Immature natural killer cell (primary cell): Measurements from ENCODE around the gene MYH15. TPM values are rescaled to one million over a fixed set of nuclear protein-coding genes. Genes with fewer than 3 reads are reported as not detected.

Experiments used
- DNase-seq, 3 donors: peaks; one replicate each; pipeline ENCODE4 v3.0.0; 2022; ENCODE audit warnings: mixed read lengths in 1 of 3
- H3K27ac Mint-ChIP-seq, 6 donors: one replicate each; pipeline ENCODE4 v1.8.0; 2020; ENCODE audit warnings: mixed read lengths in 6 of 6, mild to moderate bottlenecking in 5 of 6, inconsistent platforms in 4 of 6, moderate library complexity in 3 of 6
- H3K27me3 Mint-ChIP-seq, 3 donors: one replicate each; pipeline ENCODE4 v1.8.0; 2020 to 2021; ENCODE audit warnings: low read depth in 3 of 3, mild to moderate bottlenecking in 3 of 3, mixed read lengths in 3 of 3, moderate library complexity in 3 of 3, inconsistent platforms in 1 of 3
- H3K36me3 Mint-ChIP-seq, 3 donors: one replicate each; pipeline ENCODE4 v1.8.0; 2020; ENCODE audit warnings: mixed read lengths in 3 of 3, inconsistent platforms in 2 of 3, mild to moderate bottlenecking in 2 of 3
- H3K4me1 Mint-ChIP-seq, 2 donors: one replicate each; pipeline ENCODE4 v1.8.0; 2020; ENCODE audit warnings: inconsistent platforms in 2 of 2, mild to moderate bottlenecking in 2 of 2, mixed read lengths in 2 of 2, moderate library complexity in 1 of 2
- H3K4me3 Mint-ChIP-seq, 5 donors: one replicate each; pipeline ENCODE4 v1.8.0; 2020; ENCODE audit warnings: mild to moderate bottlenecking in 5 of 5, mixed read lengths in 5 of 5, inconsistent platforms in 3 of 5, moderate library complexity in 3 of 5
- H3K9me3 Mint-ChIP-seq, 6 donors: one replicate each; pipeline ENCODE4 v1.8.0; 2020; ENCODE audit warnings: mild to moderate bottlenecking in 6 of 6, mixed read lengths in 6 of 6, inconsistent platforms in 4 of 6, moderate library complexity in 3 of 6
- polyA plus RNA-seq, 3 donors: library from polyadenylated mRNA; unstranded; fragments of 300-500 nt; fragmentation: Illumina TruSeq; gene quantifications; one replicate each; pipeline ENCODE4 v1.2.3, GENCODE V29; 2021

MYH15 gene
- polyA plus RNA-seq, 3 donors from 2014 or later, result not detected

DNA sequence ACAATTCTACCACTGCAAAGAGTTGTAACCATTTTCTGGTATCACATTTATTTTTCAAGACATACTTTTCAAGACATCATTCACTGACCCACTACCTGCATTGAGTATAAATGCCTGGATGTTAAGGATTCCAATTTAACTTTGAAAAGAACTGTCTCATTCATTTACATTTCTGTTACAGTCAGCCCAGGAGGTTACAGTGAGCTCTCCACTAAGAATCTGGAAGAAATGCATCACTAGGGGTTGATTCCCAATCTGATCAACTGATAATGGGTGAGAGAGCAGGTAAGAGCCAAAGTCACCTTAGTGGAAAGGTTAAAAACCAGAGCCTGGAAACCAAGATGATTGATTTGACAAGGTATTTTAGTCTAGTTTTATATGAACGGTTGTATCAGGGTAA, 133.0 kb downstream of the MYH15 start:
- Mint-ChIP-seq H3K36me3 (peaks cover 0 to 2% (median 0%) of the 10 kb centered on the region in 3 donors), H3K27ac (no peak overlapping the region), H3K9me3 (no peaks in the 10 kb centered on the region), H3K27me3 (no peaks in the 10 kb centered on the region), H3K4me1 (no peaks in the 10 kb centered on the region), H3K4me3 (no peak overlapping the region)
- no peak for DNase-seq

DNA sequence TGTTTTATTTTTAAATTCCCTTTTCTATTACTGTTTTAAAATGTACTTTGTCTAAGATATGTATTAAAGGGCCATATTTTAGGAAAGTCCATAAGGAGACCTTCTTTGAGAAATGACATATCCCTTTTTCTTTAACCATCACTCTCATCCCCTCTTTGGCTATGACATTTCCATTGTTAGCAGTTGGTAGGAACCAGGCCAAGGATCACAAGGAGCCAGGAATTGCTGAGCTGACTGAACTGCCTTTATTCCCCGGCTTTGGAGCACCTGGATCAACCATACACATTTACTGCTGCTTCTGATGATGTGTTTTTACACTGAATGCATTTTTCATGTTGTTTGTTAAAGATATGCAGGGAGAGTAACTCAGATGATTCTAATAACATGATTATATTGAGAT, 134.4 kb downstream of the MYH15 start:
- Mint-ChIP-seq H3K4me1 (no peaks in the 10 kb centered on the region), H3K4me3 (no peak overlapping the region)

DNA sequence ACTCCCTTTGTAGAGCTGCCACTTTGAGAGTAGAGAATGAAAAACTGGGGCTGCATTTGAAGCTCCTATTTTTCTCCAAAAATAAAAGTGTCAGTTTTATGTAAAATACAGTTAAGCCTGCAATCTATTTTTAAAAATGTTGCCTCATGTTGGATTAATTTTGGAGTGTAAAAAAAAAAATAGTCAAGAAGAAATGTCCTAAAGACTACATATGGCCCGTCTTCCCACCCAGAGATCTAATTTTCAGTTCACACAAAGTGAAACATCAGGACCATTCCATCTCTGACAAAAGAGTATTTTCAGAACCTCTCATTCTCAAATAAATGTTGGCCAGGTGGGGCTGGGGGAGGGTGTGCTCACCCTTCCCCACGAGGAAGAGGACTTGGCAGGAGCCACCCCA, 151.4 kb downstream of the MYH15 start:
- no peaks in the 10 kb centered on the region for H3K4me1 Mint-ChIP-seq
- no peak for DNase-seq
- no peaks in the 10 kb centered on the region for H3K36me3 Mint-ChIP-seq
- H3K27me3 Mint-ChIP-seq, result peaks cover 0 to 1% (median 0%) of the 10 kb centered on the region in 3 donors
- no peaks in the 10 kb centered on the region for H3K9me3 Mint-ChIP-seq
- H3K27ac Mint-ChIP-seq, result no peak overlapping the region
- no peak overlapping the region for H3K4me3 Mint-ChIP-seq

More for the DNA sequence above, 134.4 kb downstream of the MYH15 start:
- H3K9me3 Mint-ChIP-seq, result peaks cover 0 to 3% (median 0%) of the 10 kb centered on the region in 6 donors
- H3K27ac Mint-ChIP-seq, result no peak overlapping the region
- DNase-seq, result no peak
- peaks cover 0 to 2% (median 0%) of the 10 kb centered on the region in 3 donors for H3K36me3 Mint-ChIP-seq
- H3K27me3 Mint-ChIP-seq, result no peaks in the 10 kb centered on the region

DNA sequence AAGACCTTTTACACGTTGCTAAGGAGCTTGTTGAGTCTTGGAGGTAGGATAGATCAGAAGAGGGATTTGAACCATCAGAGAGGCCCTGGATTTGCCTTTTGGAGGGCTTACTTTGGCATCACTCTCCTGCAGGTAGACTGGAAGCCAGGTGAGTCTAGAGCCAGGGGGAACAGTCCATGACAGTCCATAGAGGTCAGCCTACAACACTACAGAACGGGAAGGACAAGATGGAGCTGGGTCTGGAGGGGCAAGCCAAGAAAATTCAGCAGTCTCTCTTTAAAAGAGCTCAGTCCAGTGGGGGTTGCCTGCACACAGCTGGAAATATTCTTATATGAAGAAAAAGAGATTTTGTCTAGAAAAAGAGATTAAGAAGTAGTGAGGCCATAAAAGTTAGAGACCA, 153.4 kb downstream of the MYH15 start:
- no peaks in the 10 kb centered on the region for H3K36me3 Mint-ChIP-seq
- no peaks in the 10 kb centered on the region for H3K4me1 Mint-ChIP-seq
- H3K27ac Mint-ChIP-seq, result no peak overlapping the region

DNA sequence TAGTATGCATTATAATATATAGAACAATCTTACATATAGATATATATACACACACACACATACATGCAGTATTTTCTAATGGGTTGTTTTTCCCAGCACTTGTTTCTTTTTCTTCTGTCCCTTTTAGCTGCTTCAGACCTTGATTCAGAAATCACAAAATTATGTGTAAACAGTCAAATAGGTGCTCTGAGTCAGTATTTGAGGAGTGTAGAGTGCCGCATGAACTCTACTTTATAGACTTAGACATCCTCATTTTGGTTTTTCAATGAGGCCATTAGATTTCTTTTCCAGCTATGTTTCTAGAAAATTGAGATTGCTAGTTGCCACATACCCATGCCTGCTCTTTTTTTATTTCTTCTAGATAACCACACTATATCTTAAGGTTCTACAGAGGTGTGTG, 155.8 kb downstream of the MYH15 start:
- Mint-ChIP-seq H3K9me3 (no peaks in the 10 kb centered on the region), H3K27me3 (peaks cover 0 to 5% (median 0%) of the 10 kb centered on the region in 3 donors), H3K27ac (no peak overlapping the region), H3K4me1 (no peaks in the 10 kb centered on the region), H3K36me3 (no peaks in the 10 kb centered on the region), H3K4me3 (no peak overlapping the region)
- no peak for DNase-seq

More for the DNA sequence above, 153.4 kb downstream of the MYH15 start:
- Mint-ChIP-seq H3K27me3 (peaks cover 0 to 5% (median 0%) of the 10 kb centered on the region in 3 donors), H3K9me3 (no peaks in the 10 kb centered on the region), H3K4me3 (no peak overlapping the region)
- no peak for DNase-seq

DNA sequence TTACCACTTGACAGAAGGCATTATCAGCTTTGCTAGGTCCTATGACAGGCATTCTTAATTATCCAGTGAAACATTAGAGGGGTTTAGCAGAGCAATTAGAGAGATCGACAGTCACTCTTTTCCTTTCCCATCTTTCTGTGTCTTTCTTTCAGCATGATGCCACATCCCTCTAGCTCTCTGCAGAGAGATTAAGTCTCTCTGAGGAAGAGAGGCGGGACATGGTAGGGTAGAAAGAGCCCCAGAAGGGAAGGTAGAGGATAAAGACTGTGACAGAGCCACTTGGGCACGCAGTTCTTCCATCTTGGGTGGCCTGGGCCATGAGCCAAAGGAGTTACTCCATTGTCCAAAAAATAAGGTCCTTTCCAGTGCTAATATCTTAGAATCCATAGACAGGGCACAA, 158.2 kb downstream of the MYH15 start:
- no peaks in the 10 kb centered on the region for H3K4me1 Mint-ChIP-seq
- no peak for DNase-seq
- H3K27ac Mint-ChIP-seq, result no peak overlapping the region
- peaks cover 0 to 4% (median under 1%) of the 10 kb centered on the region in 6 donors for H3K9me3 Mint-ChIP-seq
- no peak overlapping the region for H3K4me3 Mint-ChIP-seq
- peaks cover 0 to 5% (median 0%) of the 10 kb centered on the region in 3 donors for H3K36me3 Mint-ChIP-seq
- H3K27me3 Mint-ChIP-seq, result peaks cover 0 to 9% (median 0%) of the 10 kb centered on the region in 3 donors

DNA sequence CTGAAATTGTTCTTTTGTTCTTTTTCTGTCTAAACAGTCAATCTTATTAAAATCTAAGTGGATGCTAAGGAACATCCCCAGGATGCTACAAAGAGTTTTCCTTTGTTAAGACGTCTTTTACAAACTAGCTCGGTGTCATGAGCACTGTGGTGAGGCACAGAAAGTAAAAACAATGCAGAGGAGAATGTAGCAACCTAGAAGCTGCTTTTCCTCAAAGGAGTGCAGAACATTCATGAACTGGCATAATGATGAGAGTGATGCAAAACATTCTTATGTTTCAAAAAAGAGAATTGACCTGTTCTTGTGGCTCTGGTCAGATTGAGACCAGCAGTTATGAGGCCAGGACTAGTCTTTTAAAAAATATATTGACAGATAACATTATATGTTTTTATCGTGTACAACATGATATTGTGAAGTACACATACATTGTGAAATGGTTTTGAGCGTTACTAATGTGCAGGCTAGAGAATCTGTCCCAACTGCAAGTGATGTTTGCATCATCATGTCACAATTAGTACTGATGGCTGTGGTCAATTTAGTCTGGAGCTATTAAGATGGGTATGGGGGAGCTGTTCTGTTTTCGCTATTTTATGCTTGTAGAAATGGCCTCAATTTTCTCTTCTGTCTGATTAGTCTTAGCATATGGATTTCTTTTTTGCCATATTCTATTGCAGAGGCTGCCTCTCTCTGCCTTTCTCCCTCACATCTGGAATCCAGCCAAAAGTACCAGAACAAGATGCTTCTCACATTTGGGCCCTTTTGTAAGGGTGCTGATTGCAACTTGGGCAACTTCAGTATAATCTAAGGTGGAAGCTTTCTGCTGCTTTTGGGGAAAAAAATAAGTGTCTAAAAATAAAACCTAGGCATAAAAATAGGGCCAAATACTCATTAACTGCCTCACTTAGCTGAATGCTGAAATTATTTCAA, 163.8 kb downstream of the MYH15 start:
- H3K4me3 Mint-ChIP-seq, result no peak overlapping the region
- no peak overlapping the region for H3K27ac Mint-ChIP-seq
- no peak for DNase-seq
- H3K9me3 Mint-ChIP-seq, result peaks cover 0 to 4% (median under 1%) of the 10 kb centered on the region in 6 donors
- H3K36me3 Mint-ChIP-seq, result peaks cover 0 to 5% (median 0%) of the 10 kb centered on the region in 3 donors
- peaks cover 0 to 9% (median 0%) of the 10 kb centered on the region in 3 donors for H3K27me3 Mint-ChIP-seq
- no peaks in the 10 kb centered on the region for H3K4me1 Mint-ChIP-seq

DNA sequence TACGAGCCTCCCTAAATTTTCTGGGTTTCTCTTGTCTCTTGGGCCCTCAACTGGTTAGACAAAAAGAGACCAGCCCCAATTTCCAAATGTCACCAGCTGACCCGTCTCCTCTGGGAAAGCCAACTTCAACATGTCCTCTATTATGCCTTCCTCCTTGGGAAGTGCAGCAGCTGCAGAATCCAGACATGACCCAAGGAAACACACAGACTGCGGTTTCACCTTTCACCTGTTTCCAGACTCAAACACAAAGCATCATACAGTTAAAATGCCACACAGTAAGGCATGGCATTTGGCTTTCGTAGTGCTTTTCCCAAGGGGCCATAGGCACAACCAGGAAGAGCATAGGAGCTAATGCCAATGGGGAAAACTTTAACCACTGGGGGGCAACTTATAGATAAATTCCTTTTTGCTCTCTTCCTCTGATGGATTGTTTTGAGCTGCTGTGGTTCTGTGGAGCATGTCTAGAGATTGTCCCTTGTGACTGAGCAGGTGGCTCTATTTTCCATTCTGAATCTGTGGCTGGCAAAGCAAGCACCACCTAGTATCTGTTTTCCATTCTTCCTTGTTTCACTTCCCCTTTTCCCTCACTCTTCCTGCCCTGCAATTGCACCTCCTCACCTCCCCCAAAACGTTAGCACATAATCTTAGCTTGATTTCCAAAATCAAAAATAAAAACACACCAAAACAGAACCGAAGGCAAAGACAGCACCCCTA, 164.7 kb downstream of the MYH15 start:
- no peak for DNase-seq
- peaks cover 0 to 5% (median 0%) of the 10 kb centered on the region in 3 donors for H3K36me3 Mint-ChIP-seq
- no peaks in the 10 kb centered on the region for H3K4me1 Mint-ChIP-seq
- no peak overlapping the region for H3K4me3 Mint-ChIP-seq
- H3K9me3 Mint-ChIP-seq, result peaks cover 0 to 4% (median under 1%) of the 10 kb centered on the region in 6 donors
- no peak overlapping the region for H3K27ac Mint-ChIP-seq
- H3K27me3 Mint-ChIP-seq, result peaks cover 0 to 9% (median 0%) of the 10 kb centered on the region in 3 donors

DNA sequence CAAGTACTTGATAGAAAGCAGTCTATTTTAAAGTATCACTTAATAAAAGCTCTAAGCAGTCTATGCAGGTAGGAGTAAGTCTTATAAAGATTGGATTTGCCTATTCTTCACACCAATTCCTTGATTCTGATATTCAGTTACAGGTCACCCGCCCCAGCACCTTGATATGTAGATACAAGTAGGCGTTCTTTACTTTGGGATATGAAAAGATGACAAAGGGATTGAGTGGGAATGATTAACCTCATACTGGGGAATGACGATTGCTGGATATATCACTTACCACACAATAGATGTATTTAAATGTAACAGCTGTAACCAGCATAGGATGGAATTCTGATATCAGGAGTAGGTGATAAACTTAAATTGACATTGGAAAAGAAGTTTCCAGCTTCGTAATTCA, 166.9 kb downstream of the MYH15 start:
- DNase-seq, result no peak
- H3K27me3 Mint-ChIP-seq, result peaks cover 0 to 9% (median 0%) of the 10 kb centered on the region in 3 donors
- no peaks in the 10 kb centered on the region for H3K4me1 Mint-ChIP-seq
- H3K9me3 Mint-ChIP-seq, result peaks cover 0 to 4% (median under 1%) of the 10 kb centered on the region in 6 donors
- H3K4me3 Mint-ChIP-seq, result no peak overlapping the region
- peaks cover 0 to 5% (median 0%) of the 10 kb centered on the region in 3 donors for H3K36me3 Mint-ChIP-seq
- H3K27ac Mint-ChIP-seq, result no peak overlapping the region

DNA sequence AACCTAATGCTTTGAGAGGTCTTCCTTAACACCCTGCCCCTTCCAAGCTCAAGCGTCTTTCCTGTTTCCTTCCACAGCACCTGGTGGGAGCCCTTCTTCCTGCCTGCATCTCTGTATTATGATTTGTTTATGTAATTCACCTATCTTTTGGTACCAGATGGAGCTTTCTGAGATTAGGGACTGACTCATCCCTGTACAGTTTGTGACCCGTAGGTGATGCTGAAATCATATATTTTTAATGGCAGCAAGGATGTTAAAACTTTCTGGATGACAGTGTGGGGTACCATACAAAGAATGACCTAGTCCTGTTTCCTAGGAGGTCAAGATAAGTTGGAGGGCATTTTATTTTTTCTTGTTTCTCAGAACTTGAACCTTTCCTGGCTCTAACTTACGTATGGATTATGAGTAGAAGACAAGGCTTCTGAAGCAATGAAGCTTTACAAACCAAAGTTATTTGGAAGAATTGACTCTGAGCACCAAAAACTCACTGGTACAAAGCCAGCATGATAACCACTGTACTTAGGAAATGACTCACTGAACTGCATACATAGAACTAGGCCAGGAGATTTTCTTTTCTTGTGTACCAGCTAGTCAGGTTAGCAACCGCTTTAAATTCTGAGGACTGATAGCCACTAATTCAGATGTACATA, 167.4 kb downstream of the MYH15 start:
- Mint-ChIP-seq H3K27ac (no peak overlapping the region), H3K4me3 (no peak overlapping the region), H3K27me3 (peaks cover 0 to 6% (median 0%) of the 10 kb centered on the region in 3 donors), H3K4me1 (no peaks in the 10 kb centered on the region), H3K36me3 (peaks cover 0 to 2% (median 0%) of the 10 kb centered on the region in 3 donors), H3K9me3 (peaks cover 0 to 1% (median 0%) of the 10 kb centered on the region in 6 donors)
- DNase-seq, result no peak

DNA sequence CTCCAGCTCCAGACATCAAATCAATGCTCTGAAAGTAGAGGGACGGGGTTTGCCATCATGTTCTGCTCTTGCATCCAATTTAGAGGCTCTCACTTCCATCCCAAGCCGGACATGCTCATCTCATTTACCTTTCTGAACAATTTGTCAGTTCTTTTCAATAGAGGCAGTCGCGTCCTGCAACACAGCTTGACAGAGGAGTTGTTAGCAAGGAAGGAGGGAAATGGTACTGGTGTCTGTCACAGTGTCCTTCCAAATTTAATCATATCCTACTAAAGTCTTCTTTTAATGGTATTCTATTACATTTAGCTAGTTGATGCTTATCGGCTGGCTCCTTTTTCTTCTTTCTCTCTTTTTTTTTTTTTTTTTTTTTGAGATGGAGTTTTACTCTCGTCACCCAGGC, 168.5 kb downstream of the MYH15 start:
- no peaks in the 10 kb centered on the region for H3K4me1 Mint-ChIP-seq

DNA sequence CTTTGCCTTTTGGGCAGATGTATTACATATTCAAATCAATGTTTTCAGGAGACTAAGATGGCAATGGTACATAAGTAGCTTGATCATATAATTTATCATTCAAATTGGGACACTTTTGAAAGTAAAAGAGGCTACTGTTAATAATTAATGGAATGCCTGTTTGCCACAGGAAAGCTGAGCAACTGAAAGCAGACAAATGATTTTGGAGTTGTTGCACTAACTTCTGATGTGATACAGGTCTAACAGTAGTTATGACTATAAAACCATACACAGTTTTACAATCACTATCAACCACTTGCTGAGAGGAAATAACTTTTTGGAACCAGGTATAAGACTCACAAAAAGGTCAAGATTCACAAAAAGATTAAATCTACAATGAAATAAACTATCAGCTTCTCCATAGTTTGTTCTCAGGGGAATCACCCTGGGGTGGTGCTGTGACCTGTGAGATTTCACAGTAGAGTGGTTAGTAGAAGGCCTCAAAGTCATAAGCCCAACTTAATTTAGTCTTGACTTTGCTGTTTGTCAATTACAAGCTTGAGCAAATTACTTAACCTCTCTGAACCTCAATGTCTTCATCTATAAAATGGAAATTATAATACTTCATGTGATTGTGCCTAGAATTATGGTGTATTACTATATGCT, 171.4 kb downstream of the MYH15 start:
- Mint-ChIP-seq H3K4me3 (no peak overlapping the region), H3K36me3 (no peaks in the 10 kb centered on the region), H3K27me3 (no peaks in the 10 kb centered on the region), H3K27ac (no peak overlapping the region), H3K4me1 (no peaks in the 10 kb centered on the region), H3K9me3 (no peaks in the 10 kb centered on the region)
- no peak for DNase-seq

More for the DNA sequence above, 168.5 kb downstream of the MYH15 start:
- no peak overlapping the region for H3K27ac Mint-ChIP-seq
- no peak for DNase-seq
- H3K27me3 Mint-ChIP-seq, result peaks cover 0 to 4% (median 0%) of the 10 kb centered on the region in 3 donors
- H3K4me3 Mint-ChIP-seq, result no peak overlapping the region
- H3K9me3 Mint-ChIP-seq, result no peaks in the 10 kb centered on the region
- H3K36me3 Mint-ChIP-seq, result no peaks in the 10 kb centered on the region

DNA sequence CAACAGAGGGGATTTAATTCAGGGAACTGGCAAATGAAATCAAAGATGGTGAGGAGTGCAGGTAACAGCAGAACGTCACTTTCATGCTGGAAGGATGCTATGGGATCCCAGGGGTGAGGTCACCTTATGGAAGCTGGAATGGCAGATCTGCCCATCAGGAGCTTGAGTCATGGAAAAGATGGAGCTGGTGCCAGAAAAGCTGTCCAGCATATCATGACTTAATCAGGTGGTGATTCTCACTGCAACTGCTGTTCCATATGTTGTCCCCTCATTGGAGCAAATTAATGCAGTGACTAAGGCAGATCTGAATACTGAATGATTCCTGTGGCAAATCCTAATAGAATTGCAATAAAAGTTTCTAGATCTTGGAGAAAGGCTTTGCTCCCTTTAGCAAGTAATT, 175.7 kb downstream of the MYH15 start:
- peaks cover 0 to 3% (median 0%) of the 10 kb centered on the region in 3 donors for H3K27me3 Mint-ChIP-seq
- no peak overlapping the region for H3K4me3 Mint-ChIP-seq
- DNase-seq, result no peak
- H3K36me3 Mint-ChIP-seq, result no peaks in the 10 kb centered on the region
- no peaks in the 10 kb centered on the region for H3K9me3 Mint-ChIP-seq
- H3K4me1 Mint-ChIP-seq, result no peaks in the 10 kb centered on the region
- H3K27ac Mint-ChIP-seq, result no peak overlapping the region
